ENCODE measurements around the gene POU1F1. TPM values are rescaled to one million over a fixed set of nuclear protein-coding genes. Genes with fewer than 3 reads are reported as not detected.
"Not testable (repeated sequence)": the region's sequence is repeated elsewhere in the genome, so short reads cannot be mapped to it uniquely, and the experiment has no call there.

The POU1F1 gene
- total and polyA plus RNA-seq, 2 of the 8 experiments (the other 6 are each of a cell fraction or from before 2014, with no cell fraction given) = not detected

DNA sequence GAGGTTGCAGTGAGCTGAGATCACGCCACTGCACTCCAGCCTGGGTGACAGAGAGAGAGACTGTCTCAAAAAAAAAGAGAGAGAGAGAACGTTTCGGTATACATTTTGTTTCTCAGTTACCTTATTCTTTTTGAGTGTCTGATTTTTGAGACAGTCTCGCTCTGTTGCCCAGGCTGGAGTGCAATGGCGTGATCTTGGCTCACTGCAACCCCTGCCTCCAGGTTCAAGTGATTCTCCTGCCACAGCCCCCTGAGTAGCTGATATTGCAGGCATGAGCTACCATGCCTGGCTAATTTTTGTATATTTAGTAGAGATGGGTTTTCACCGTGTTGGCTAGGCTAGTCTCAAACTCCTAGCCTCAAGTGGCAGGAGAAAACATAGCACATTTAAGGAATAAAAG is 28.2 kb downstream of the POU1F1 start:
- H4K5ac ChIP-seq (ENCODE audit: insufficient read length, low read depth, low read length); H4K8ac ChIP-seq (ENCODE audit: extremely low read depth, insufficient read depth, low read length); H2BK120ac ChIP-seq (replicated peaks; ENCODE audit: low read depth, low read length); H2BK12ac ChIP-seq (ENCODE audit: low read depth, low read length); H3K27me3 ChIP-seq (replicated peaks in 1 of 4; ENCODE audit: control insufficient read depth in 3 of 4, extremely low read depth in 1 of 4, insufficient read depth in 3 of 4, low read length in 3 of 4); H3K4me1 ChIP-seq (replicated peaks in 1 of 4; ENCODE audit: control insufficient read depth in 3 of 4, insufficient read depth in 4 of 4, low read length in 3 of 4); H3K4me3 ChIP-seq (ENCODE audit: extremely low read depth in 1 of 4, insufficient read depth in 2 of 4, low read depth in 3 of 4, low read length in 4 of 4); H2AK5ac ChIP-seq (ENCODE audit: low read depth, low read length); H3K9me3 ChIP-seq (ENCODE audit: insufficient read depth in 2 of 2, low read depth in 1 of 2, low read length in 1 of 2); POLR2A ChIA-PET (ENCODE audit: partially characterized antibody); FAIRE-seq; H3K56ac ChIP-seq (replicated peaks; ENCODE audit: insufficient read length, low read depth, low read length); H3K4me2 ChIP-seq (ENCODE audit: insufficient read depth in 1 of 2, low read depth in 2 of 2, low read length in 2 of 2); H2BK15ac ChIP-seq (ENCODE audit: low read length); H3K79me1 ChIP-seq (ENCODE audit: low read depth, low read length); DNase-seq (ENCODE audit: low read depth in 1 of 2, low spot score in 2 of 2); H3K4ac ChIP-seq (replicated peaks; ENCODE audit: insufficient read length, low read depth, low read length); H3K9ac ChIP-seq (replicated peaks in 1 of 4; ENCODE audit: extremely low read depth in 1 of 4, low read depth in 3 of 4, low read length in 3 of 4); H3K18ac ChIP-seq (ENCODE audit: extremely low read depth, low read length); H2AFZ ChIP-seq (ENCODE audit: low read length); H2BK20ac ChIP-seq (ENCODE audit: low read length); H2BK5ac ChIP-seq (ENCODE audit: low read depth, low read length); H3K23ac ChIP-seq (ENCODE audit: insufficient read length); H3K14ac ChIP-seq (ENCODE audit: insufficient read length); H4K91ac ChIP-seq (replicated peaks; ENCODE audit: insufficient read length, low read length); H3K27ac ChIP-seq (ENCODE audit: low read depth, low read length); H3K79me2 ChIP-seq (ENCODE audit: control insufficient read depth in 1 of 2, insufficient read depth in 2 of 2, low read length in 2 of 2); H4K20me1 ChIP-seq (replicated peaks in 1 of 2; ENCODE audit: control insufficient read depth in 1 of 2, insufficient read depth in 2 of 2, low read length in 2 of 2); H3K23me2 ChIP-seq (ENCODE audit: low read depth, low read length): not testable (repeated sequence)
- WGBS, 2 experiments (ENCODE audit: extremely low coverage in 1 of 2, insufficient coverage in 1 of 2, insufficient read length in 1 of 2, insufficient replicate concordance in 2 of 2, low coverage in 1 of 2, low lambda C conversion rate in 2 of 2, missing lambda C conversion rate in 1 of 2) = 95% methylated on average over 6 of the region's 6 CpGs; no CpG with 5 or more reads in 1 of the 2 experiments
- peaks cover 0 to 41% (median 7%) of the 10 kb centered on the region in 4 experiments; a peak in 5 of 8 replicates for H3K36me3 ChIP-seq (ENCODE audit: control insufficient read depth in 2 of 4, insufficient read depth in 4 of 4, low read length in 3 of 4)
- CTCF ChIA-PET (ENCODE audit: partially characterized antibody) = interaction anchor here (0.7 to 2.1 kb wide), 3 partner anchors 11 to 102 kb away, joined by 3 to 7 read pairs (median 4); no protein-coding TSS in a partner anchor
